HepG2 (cell line): ENCODE results near the gene CDH22. TPM values are rescaled to one million over a fixed set of nuclear protein-coding genes. Genes with fewer than 3 reads are reported as not detected.

Experiments used
- ATAC-seq: fragments of 200-7000 bp; cut with Tn5 transposase; 3 replicates; pipeline ENCODE4 v1.9.1; 2020; ENCODE audit warnings: mild to moderate bottlenecking, moderate library complexity
- BruUV-seq: library from RNA; stranded (reverse); fragments of 400-500 nt; replicated peaks from 2 replicates; lab custom pipeline; 2021; lab: Mats Ljungman, UMichigan
- CTCF ChIA-PET: fragments of 300-600 bp; formaldehyde crosslinking; extraction: SDS; loops from one replicate; lab custom pipeline; 2021; ENCODE audit warnings: low total read pairs, inconsistent platforms, low intra/inter-chr PET ratio; lab: Yijun Ruan, JAX
- POLR2A ChIA-PET: fragments of 350-600 bp; sonication (Branson Sonifier 250); formaldehyde crosslinking; loops from one replicate; lab custom pipeline; 2020; ENCODE audit warnings: antibody characterized with exemption, inconsistent platforms; lab: Yijun Ruan, JAX
- DNase-seq: peaks from one replicate; pipeline ENCODE4 v3.0.0-alpha.2; 2015; ENCODE audit warnings: low spot score
- FAIRE-seq: peaks from 3 replicates; lab custom pipeline; 2011; peaks lifted over from hg19 to GRCh38; lab: Jason Lieb, UNC
- H2AFZ ChIP-seq: one replicate; pipeline ENCODE4 v1.6.1; 2011; ENCODE audit warnings: low read length, inconsistent platforms
- H3K27ac ChIP-seq: fragments of 300-600 bp; 3 replicates; pipeline ENCODE4 v1.8.0; 2011; ENCODE audit warnings: mixed run types, mild to moderate bottlenecking, mixed read lengths, low read length, inconsistent platforms; ENCODE audit not compliant: insufficient read depth; ENCODE audit errors: extremely low read length
- H3K27me3 ChIP-seq, 2 experiments: fragments of 200-600 bp in 1 of 2; 2 replicates in 1 of 2; 3 replicates in 1 of 2; pipeline versions ENCODE4 v1.6.0 to v1.8.0; 2011; ENCODE audit warnings: low read length in 2 of 2, mild to moderate bottlenecking in 2 of 2, moderate library complexity in 2 of 2, inconsistent platforms in 1 of 2; ENCODE audit not compliant: insufficient read depth in 2 of 2, control insufficient read depth in 1 of 2
- H3K36me3 ChIP-seq, 2 experiments: fragments of 200-600 bp in 1 of 2; replicated peaks in 1 of 2; 2 replicates in 1 of 2; 3 replicates in 1 of 2; pipeline versions ENCODE4 v1.5.1 to v1.8.0; 2011; ENCODE audit warnings: low read length in 2 of 2, inconsistent platforms in 1 of 2; ENCODE audit not compliant: insufficient read depth in 2 of 2, control insufficient read depth in 1 of 2
- H3K4me1 ChIP-seq: 2 replicates; pipeline ENCODE4 v1.5.1; 2012; ENCODE audit warnings: low read length, inconsistent platforms; ENCODE audit not compliant: insufficient read depth
- H3K4me2 ChIP-seq: 2 replicates; pipeline ENCODE4 v1.6.0; 2011; ENCODE audit warnings: low read depth, low read length, inconsistent platforms
- H3K4me3 ChIP-seq, 3 experiments: fragments of 200-600 bp in 1 of 3; sonication (generic), shearing (Covaris generic) in 1 of 3; replicated peaks in 1 of 3; 2 replicates each; pipeline ENCODE4 v1.5.1; 2011 to 2016; ENCODE audit warnings: low read length in 3 of 3, inconsistent platforms in 2 of 3, low read depth in 2 of 3, mild to moderate bottlenecking in 2 of 3, control low read depth in 1 of 3, mixed read lengths in 1 of 3; ENCODE audit not compliant: insufficient read depth in 1 of 3
- H3K79me2 ChIP-seq: one replicate; pipeline ENCODE4 v1.6.1; 2011; ENCODE audit warnings: low read length, inconsistent platforms; ENCODE audit not compliant: insufficient read depth
- H3K9ac ChIP-seq: 2 replicates; pipeline ENCODE4 v1.6.0; 2011; ENCODE audit warnings: mild to moderate bottlenecking, low read depth, low read length, inconsistent platforms; ENCODE audit not compliant: insufficient read depth
- H3K9me3 ChIP-seq: 2 replicates; pipeline ENCODE4 v1.5.1; 2012; ENCODE audit warnings: mild to moderate bottlenecking, low read length
- H4K20me1 ChIP-seq: 2 replicates; pipeline ENCODE4 v1.6.0; 2011; ENCODE audit warnings: inconsistent platforms, mild to moderate bottlenecking, low read length, moderate library complexity; ENCODE audit not compliant: insufficient read depth
- ATF7 ChIP-seq, 2 experiments: fragments of 450-650 bp in 1 of 2; sonication (generic) in 1 of 2; formaldehyde crosslinking in 1 of 2; IDR thresholded peaks; 2 replicates each; pipeline versions ENCODE4 v1.4.0 to v1.6.1; 2016 to 2020; ENCODE audit warnings: antibody characterized with exemption in 1 of 2, mild to moderate bottlenecking in 1 of 2, missing genetic modification reagents in 1 of 2
- ATM ChIP-seq: fragments of 450-650 bp; IDR thresholded peaks from 2 replicates; pipeline ENCODE4 v1.7.1; 2017; ENCODE audit warnings: mild to moderate bottlenecking, borderline replicate concordance
- ERF ChIP-seq: IDR thresholded peaks from 2 replicates; pipeline ENCODE4 v1.6.1; 2018; ENCODE audit warnings: missing biosample characterization, missing genetic modification reagents
- FOXK2 ChIP-seq: fragments of 450-650 bp; IDR thresholded peaks from 2 replicates; pipeline ENCODE4 v1.6.1; 2016
- LCORL ChIP-seq, 2 experiments: fragments of 450-650 bp in 1 of 2; sonication (generic) in 1 of 2; formaldehyde crosslinking in 1 of 2; IDR thresholded peaks; 2 replicates each; pipeline versions ENCODE4 v1.5.0 to v1.6.1; 2017 to 2020; ENCODE audit warnings: antibody characterized with exemption in 1 of 2, missing genetic modification reagents in 1 of 2
- NBN ChIP-seq: fragments of 450-650 bp; conservative IDR thresholded peaks from 2 replicates; pipeline ENCODE4 v1.6.1; 2017
- NONO ChIP-seq, 2 experiments: fragments of 450-650 bp in 1 of 2; sonication (generic) in 1 of 2; formaldehyde crosslinking in 1 of 2; IDR thresholded peaks in 1 of 2; conservative IDR thresholded peaks in 1 of 2; 2 replicates each; pipeline versions ENCODE4 v1.6.1 to v1.8.0; 2017 to 2022; ENCODE audit warnings: mild to moderate bottlenecking in 1 of 2, missing genetic modification reagents in 1 of 2, moderate library complexity in 1 of 2
- PLRG1 ChIP-seq: fragments of 450-650 bp; conservative IDR thresholded peaks from 2 replicates; pipeline ENCODE4 v1.6.1; 2016
- ZBTB25 ChIP-seq: IDR thresholded peaks from 2 replicates; pipeline ENCODE4 v1.6.1; 2018; ENCODE audit warnings: missing genetic modification reagents
- ZBTB40 ChIP-seq, 2 experiments: fragments of 450-650 bp in 1 of 2; sonication (generic) in 1 of 2; formaldehyde crosslinking in 1 of 2; IDR thresholded peaks; 2 replicates each; pipeline versions ENCODE4 v1.6.1 to v1.8.0; 2016 to 2022; ENCODE audit warnings: antibody characterized with exemption in 1 of 2, mild to moderate bottlenecking in 1 of 2, missing genetic modification reagents in 1 of 2
- ZNF441 ChIP-seq: sonication (generic); formaldehyde crosslinking; IDR thresholded peaks from 2 replicates; pipeline ENCODE4 v1.7.0; 2021; ENCODE audit warnings: missing genetic modification reagents, borderline replicate concordance
- WGBS: methylation state at CpG from one replicate; pipeline ENCODE4 v1.1.6; 2017; ENCODE audit warnings: low lambda C conversion rate; 5-methylcytosine and 5-hydroxymethylcytosine counted together
- in situ Hi-C: cut with HindIII; loops from 2 replicates; pipeline ENCODE4 v1.10.0; 2017; ENCODE audit warnings: low pct_unique_long_range_greater_than_20kb; ENCODE audit not compliant: extremely low pct_ligation_motif_present
- intact Hi-C: fragments of 100-400 bp; cut with micrococcal nuclease; formaldehyde crosslinking; loops from one replicate; pipeline ENCODE4 v1.10.0; 2022; ENCODE audit not compliant: unreplicated experiment
- polyA plus RNA-seq, 8 experiments: library from polyadenylated mRNA; depleted of rRNA in 3 of 8; stranded (reverse) in 7 of 8; unstranded in 1 of 8; fragments of >200 nt; fragmentation: Illumina TruSeq in 4 of 8; extraction: Trizol in 4 of 8; gene quantifications; 2 replicates each; pipeline versions ENCODE4 v1.2.1 to v1.2.3, GENCODE V29; 2011 to 2016; ENCODE audit warnings: low read depth in 4 of 8, missing spikeins in 1 of 8, mixed read lengths in 1 of 8; ENCODE audit not compliant: insufficient read depth in 1 of 8
- total RNA-seq, 5 experiments: library from RNA; depleted of rRNA; stranded (reverse); fragments of >200 nt; fragmentation: Illumina TruSeq; extraction: Trizol; gene quantifications; 2 replicates each; pipeline ENCODE4 v1.2.3, GENCODE V29; 2016; ENCODE audit warnings: low read depth in 1 of 5

Gene CDH22
- total and polyA plus RNA-seq, 2 of the 13 experiments (the other 11 are each of a cell fraction or from before 2014, with no cell fraction given), result not detected

DNA sequence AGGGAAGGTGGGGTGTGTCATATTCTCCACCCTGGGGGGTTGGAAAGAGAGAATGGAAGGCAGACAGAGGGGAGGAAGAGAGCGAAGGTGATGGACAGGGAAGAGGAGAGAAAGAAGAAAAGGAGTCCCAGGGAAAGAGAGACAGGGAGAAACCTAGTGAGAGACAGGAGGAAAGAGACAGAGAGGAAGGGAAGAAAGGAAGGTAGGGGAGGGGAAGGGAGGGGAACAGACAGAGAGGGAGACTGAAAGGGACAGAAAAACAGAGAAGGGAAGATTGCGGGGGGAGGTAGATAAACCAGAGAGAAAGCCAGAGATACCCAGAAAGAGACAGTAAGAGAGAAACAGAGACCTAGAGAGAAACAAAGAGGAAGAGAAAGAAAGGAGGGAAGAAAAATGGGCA is 88.4 kb downstream of the CDH22 start:
- no peak overlapping the region for H2AFZ ChIP-seq
- no peak for ATAC-seq
- ChIA-PET CTCF (no interaction called here), POLR2A (no interaction called here)
- intact Hi-C loops (no loop called here), in situ Hi-C loops (no loop called here)
- 3% methylated on average over 2 of the region's 2 CpGs for WGBS
- H3K27ac ChIP-seq, result no peak overlapping the region
- no peaks in the 10 kb centered on the region for H3K36me3 ChIP-seq
- no peak for DNase-seq
- H3K27me3 ChIP-seq, result peaks cover 6 to 39% of the 10 kb centered on the region in 2 experiments; a peak in 3 of 5 replicates
- H3K9ac ChIP-seq, result no peak overlapping the region
- H4K20me1 ChIP-seq, result no peaks in the 10 kb centered on the region
- no TSS peak for BruUV-seq
- H3K4me1 ChIP-seq, result no peaks in the 10 kb centered on the region
- no peak overlapping the region for H3K4me3 ChIP-seq
- FAIRE-seq, result no peak
- no peaks in the 10 kb centered on the region for H3K9me3 ChIP-seq
- H3K4me2 ChIP-seq, result no peak overlapping the region
- H3K79me2 ChIP-seq, result no peaks in the 10 kb centered on the region
- 0 out of 2 replicates have a peak, but pooled peaks have one; percentile 20 for TF ChIP-seq PLRG1
- 0 out of 2 replicates have a peak, but pooled peaks have one; percentile 54 for TF ChIP-seq NBN
- peak; percentile 35; the same call in 1 of the 2 replicates for TF ChIP-seq ATF7 (IDR thresholded peaks at IDR 0.05)
- no peak for TF ChIP-seq ATF7 (CRISPR knock-in tag; IDR thresholded peaks at IDR 0.05)
- TF ChIP-seq FOXK2, result peak; percentile 32; the same call in 1 of the 2 replicates
- no peak for TF ChIP-seq ZBTB25
- TF ChIP-seq ERF, result no peak
- TF ChIP-seq LCORL (IDR thresholded peaks at IDR 0.05), result peak; percentile 44; the same call in 1 of the 2 replicates
- TF ChIP-seq LCORL (CRISPR knock-in tag; IDR thresholded peaks at IDR 0.05), result no peak
- TF ChIP-seq ATM, result 0 out of 2 replicates have a peak, but pooled peaks have one; percentile 56
- peak; percentile 20; the same call in 1 of the 2 replicates for TF ChIP-seq ZBTB40 (IDR thresholded peaks at IDR 0.05)
- TF ChIP-seq ZBTB40 (CRISPR knock-in tag; IDR thresholded peaks at IDR 0.05), result no peak
- TF ChIP-seq ZNF441, result no peak
- 0 out of 2 replicates have a peak, but pooled peaks have one; percentile 84 for TF ChIP-seq NONO (IDR thresholded peaks at IDR 0.05)
- TF ChIP-seq NONO (CRISPR knock-in tag; conservative IDR thresholded peaks at IDR 0.05), result no peak
